Raji (cell line): ENCODE results near the gene TTYH2.

Experiments
- POLR2A ChIP-seq: IDR thresholded peaks from 2 replicates; pipeline ENCODE4 v1.6.1; 2011; ENCODE audit warnings: low read depth, low read length, control low read depth; ENCODE audit not compliant: insufficient read depth

TTYH2 gene

GRCh38 chr17:74253036-74253435 lies 39.7 kb downstream of the TTYH2 start:
- no peak for TF ChIP-seq POLR2A

- TF ChIP-seq POLR2A = no peak
Measured at GRCh38 chr17:74257311-74257710, 43.9 kb downstream of the TTYH2 start.

GRCh38 chr17:74259667-74260524 lies 46.5 kb downstream of the TTYH2 start:
- no peak for TF ChIP-seq POLR2A

- TF ChIP-seq POLR2A = no peak
Measured at GRCh38 chr17:74260525-74260850, 47.1 kb downstream of the TTYH2 start.

- TF ChIP-seq POLR2A = no peak
Measured at GRCh38 chr17:74262601-74263000, 49.2 kb downstream of the TTYH2 start.

GRCh38 chr17:74267579-74267978 lies 54.2 kb downstream of the TTYH2 start:
- no peak for TF ChIP-seq POLR2A

- no peak for TF ChIP-seq POLR2A
Measured at GRCh38 chr17:74267987-74268499, 54.7 kb downstream of the TTYH2 start.

GRCh38 chr17:74268558-74268957 lies 55.2 kb downstream of the TTYH2 start:
- no peak for TF ChIP-seq POLR2A

GRCh38 chr17:74270333-74270732 lies 57.0 kb downstream of the TTYH2 start:
- no peak for TF ChIP-seq POLR2A

- no peak for TF ChIP-seq POLR2A
Measured at GRCh38 chr17:74271281-74271680, 57.9 kb downstream of the TTYH2 start.

- TF ChIP-seq POLR2A = no peak
Measured at GRCh38 chr17:74271901-74272561, 58.7 kb downstream of the TTYH2 start.

- TF ChIP-seq POLR2A = no peak
Measured at GRCh38 chr17:74272731-74273201, 59.4 kb downstream of the TTYH2 start.

GRCh38 chr17:74274060-74274708 lies 60.8 kb downstream of the TTYH2 start, which contains the start of gene DNAI2:
Gene DNAI2, plus strand, starts transcription at chr17:74274234. Its CDS starts 7,584 bp downstream, at chr17:74281818.
- TF ChIP-seq POLR2A = no peak

- TF ChIP-seq POLR2A = no peak
Measured at GRCh38 chr17:74274709-74275340, 61.5 kb downstream of the TTYH2 start.

- no peak for TF ChIP-seq POLR2A
Measured at GRCh38 chr17:74276051-74276476, 62.7 kb downstream of the TTYH2 start.

GRCh38 chr17:74276541-74277009 lies 63.2 kb downstream of the TTYH2 start:
- TF ChIP-seq POLR2A = no peak

- no peak for TF ChIP-seq POLR2A
Measured at GRCh38 chr17:74277935-74278334, 64.6 kb downstream of the TTYH2 start.
